Measurements from ENCODE around the gene RAB7A.
"Not testable (repeated sequence)": the region's sequence is repeated elsewhere in the genome, so short reads cannot be mapped to it uniquely, and the experiment has no call there.

RAB7A gene

GRCh38 chr3:128814060-128814459, 88.1 kb downstream of the RAB7A start:
- no peaks in the 10 kb centered on the region for H3K9me3 ChIP-seq (replicated peaks; ENCODE audit: low read length)
- no peak overlapping the region for H3K9ac ChIP-seq (ENCODE audit: low read depth, low read length)
- H3K4me1 ChIP-seq (ENCODE audit: control insufficient read depth, insufficient read depth, low read length) = no peaks in the 10 kb centered on the region
- no peak overlapping the region for H3K4me3 ChIP-seq (ENCODE audit: low read length)
- H3K4me2 ChIP-seq (ENCODE audit: low read length) = no peak overlapping the region
- H3K27me3 ChIP-seq (ENCODE audit: control insufficient read depth, insufficient read depth, low read length) = no peaks in the 10 kb centered on the region
- peaks cover 86% of the 10 kb centered on the region for H3K36me3 ChIP-seq (ENCODE audit: insufficient read depth, low read length)

- Histone ChIP-seq H3K36me3 (ENCODE audit: insufficient read depth, low read length) (peaks cover 84% of the 10 kb centered on the region), H3K27me3 (ENCODE audit: control insufficient read depth, insufficient read depth, low read length) (no peaks in the 10 kb centered on the region), H3K9me3 (replicated peaks; ENCODE audit: low read length) (no peaks in the 10 kb centered on the region), H3K4me2 (ENCODE audit: low read length) (no peak overlapping the region), H3K4me1 (ENCODE audit: control insufficient read depth, insufficient read depth, low read length) (no peaks in the 10 kb centered on the region), H3K9ac (ENCODE audit: low read depth, low read length) (no peak overlapping the region), H3K4me3 (ENCODE audit: low read length) (no peak overlapping the region)
Measured at GRCh38 chr3:128814519-128815317, 88.7 kb downstream of the RAB7A start.

GRCh38 chr3:128815318-128816064, 89.5 kb downstream of the RAB7A start:
- Histone ChIP-seq H3K36me3 (ENCODE audit: insufficient read depth, low read length) (peaks cover 79% of the 10 kb centered on the region), H3K4me3 (ENCODE audit: low read length) (no peak overlapping the region), H3K9me3 (replicated peaks; ENCODE audit: low read length) (no peaks in the 10 kb centered on the region), H3K4me1 (ENCODE audit: control insufficient read depth, insufficient read depth, low read length) (no peaks in the 10 kb centered on the region), H3K27me3 (ENCODE audit: control insufficient read depth, insufficient read depth, low read length) (no peaks in the 10 kb centered on the region), H3K9ac (ENCODE audit: low read depth, low read length) (no peak overlapping the region), H3K4me2 (ENCODE audit: low read length) (no peak overlapping the region)

GRCh38 chr3:128818186-128818787, 92.3 kb downstream of the RAB7A start:
- H3K4me3 ChIP-seq (ENCODE audit: low read length) = no peak overlapping the region
- no peak overlapping the region for H3K9ac ChIP-seq (ENCODE audit: low read depth, low read length)
- peaks cover 60% of the 10 kb centered on the region for H3K36me3 ChIP-seq (ENCODE audit: insufficient read depth, low read length)
- no peaks in the 10 kb centered on the region for H3K27me3 ChIP-seq (ENCODE audit: control insufficient read depth, insufficient read depth, low read length)
- H3K4me2 ChIP-seq (ENCODE audit: low read length) = no peak overlapping the region
- H3K9me3 ChIP-seq (replicated peaks; ENCODE audit: low read length) = no peaks in the 10 kb centered on the region
- H3K4me1 ChIP-seq (ENCODE audit: control insufficient read depth, insufficient read depth, low read length) = no peaks in the 10 kb centered on the region

DNA sequence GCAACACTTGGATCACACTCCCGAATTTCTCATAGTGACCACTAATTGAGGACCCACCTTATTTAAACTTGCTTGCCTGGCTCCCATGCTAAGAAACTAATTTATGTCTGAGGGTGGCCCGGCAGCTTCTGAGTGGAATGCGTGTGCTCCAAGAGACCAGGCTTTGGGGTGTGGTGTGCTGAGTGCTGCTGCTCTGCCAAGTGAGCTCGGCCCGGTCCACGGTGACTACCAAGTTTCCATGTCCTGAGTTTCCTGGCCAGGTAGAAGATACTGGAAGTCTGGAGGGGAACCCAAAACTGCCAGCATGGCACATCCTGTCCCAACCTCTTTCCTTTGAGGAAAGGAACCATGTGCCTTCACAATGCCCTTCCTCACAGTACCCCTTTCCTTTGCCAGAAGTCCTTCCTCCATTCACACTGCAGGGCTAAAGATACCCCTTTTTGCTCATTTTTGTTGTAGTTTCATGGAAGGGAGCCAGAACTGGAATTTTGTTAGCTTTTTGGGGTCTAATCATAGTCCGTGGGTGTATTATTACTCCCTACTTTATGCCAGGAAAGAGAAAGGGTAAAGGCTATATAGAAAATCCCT, 94.4 kb downstream of the RAB7A start:
- no peaks in the 10 kb centered on the region for H3K27me3 ChIP-seq (ENCODE audit: control insufficient read depth, insufficient read depth, low read length)
- no peaks in the 10 kb centered on the region for H3K4me1 ChIP-seq (ENCODE audit: control insufficient read depth, insufficient read depth, low read length)
- H3K9ac ChIP-seq (ENCODE audit: low read depth, low read length) = no peak overlapping the region
- H3K9me3 ChIP-seq (replicated peaks; ENCODE audit: low read length) = no peaks in the 10 kb centered on the region
- peaks cover 41% of the 10 kb centered on the region for H3K36me3 ChIP-seq (ENCODE audit: insufficient read depth, low read length)
- H3K4me2 ChIP-seq (ENCODE audit: low read length) = no peak overlapping the region
- H3K4me3 ChIP-seq (ENCODE audit: low read length) = no peak overlapping the region

DNA sequence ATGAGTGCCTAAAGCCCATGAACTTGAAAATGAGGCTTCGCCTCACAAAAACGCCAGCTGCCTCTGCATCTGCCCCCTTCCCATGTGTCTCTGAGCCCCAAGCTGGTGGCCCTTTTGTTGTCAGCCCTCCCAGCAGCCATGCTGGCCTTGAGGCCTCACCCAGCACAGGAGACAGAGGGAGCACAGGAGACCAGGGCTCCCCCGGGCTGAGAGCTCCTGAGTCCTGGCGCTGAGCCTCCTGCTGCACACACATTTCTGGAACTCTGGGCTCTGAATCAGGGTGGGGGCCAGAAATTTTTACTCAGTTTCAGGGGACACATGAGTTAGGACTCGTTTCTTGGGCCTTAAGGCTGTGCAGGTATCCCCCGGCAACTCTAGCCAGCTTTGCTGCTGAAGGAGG, 97.0 kb downstream of the RAB7A start:
- no peaks in the 10 kb centered on the region for H3K27me3 ChIP-seq (ENCODE audit: control insufficient read depth, insufficient read depth, low read length)
- no peak overlapping the region for H3K9ac ChIP-seq (ENCODE audit: low read depth, low read length)
- H3K4me3 ChIP-seq (ENCODE audit: low read length) = no peak overlapping the region
- H3K9me3 ChIP-seq (replicated peaks; ENCODE audit: low read length) = no peaks in the 10 kb centered on the region
- peaks cover 21% of the 10 kb centered on the region for H3K36me3 ChIP-seq (ENCODE audit: insufficient read depth, low read length)
- H3K4me1 ChIP-seq (ENCODE audit: control insufficient read depth, insufficient read depth, low read length) = no peaks in the 10 kb centered on the region
- H3K4me2 ChIP-seq (ENCODE audit: low read length) = no peak overlapping the region

DNA sequence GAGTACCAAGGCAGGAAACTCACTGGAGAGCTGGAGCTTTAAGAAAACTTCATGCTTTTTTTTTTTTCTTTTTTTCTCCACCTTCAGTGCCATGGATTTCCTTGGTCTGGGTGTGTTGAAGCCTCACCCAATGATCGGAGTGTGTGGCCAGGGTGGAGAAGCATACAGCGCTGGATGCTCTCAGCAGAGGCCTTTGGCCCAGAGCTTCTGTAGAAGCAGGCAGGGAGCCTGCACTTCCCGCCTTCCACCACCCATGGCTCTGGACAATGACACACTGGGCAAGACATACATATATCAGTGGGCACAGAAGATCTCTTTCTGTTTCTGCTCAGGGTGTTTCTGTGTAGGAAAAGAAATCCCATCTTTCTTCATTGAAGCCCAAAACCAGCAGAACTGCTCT, 97.6 kb downstream of the RAB7A start:
- Histone ChIP-seq H3K9me3 (replicated peaks; ENCODE audit: low read length) (no peaks in the 10 kb centered on the region), H3K4me3 (ENCODE audit: low read length) (no peak overlapping the region), H3K4me2 (ENCODE audit: low read length) (no peak overlapping the region), H3K4me1 (ENCODE audit: control insufficient read depth, insufficient read depth, low read length) (no peaks in the 10 kb centered on the region), H3K27me3 (ENCODE audit: control insufficient read depth, insufficient read depth, low read length) (no peaks in the 10 kb centered on the region), H3K36me3 (ENCODE audit: insufficient read depth, low read length) (peaks cover 15% of the 10 kb centered on the region), H3K9ac (ENCODE audit: low read depth, low read length) (no peak overlapping the region)

DNA sequence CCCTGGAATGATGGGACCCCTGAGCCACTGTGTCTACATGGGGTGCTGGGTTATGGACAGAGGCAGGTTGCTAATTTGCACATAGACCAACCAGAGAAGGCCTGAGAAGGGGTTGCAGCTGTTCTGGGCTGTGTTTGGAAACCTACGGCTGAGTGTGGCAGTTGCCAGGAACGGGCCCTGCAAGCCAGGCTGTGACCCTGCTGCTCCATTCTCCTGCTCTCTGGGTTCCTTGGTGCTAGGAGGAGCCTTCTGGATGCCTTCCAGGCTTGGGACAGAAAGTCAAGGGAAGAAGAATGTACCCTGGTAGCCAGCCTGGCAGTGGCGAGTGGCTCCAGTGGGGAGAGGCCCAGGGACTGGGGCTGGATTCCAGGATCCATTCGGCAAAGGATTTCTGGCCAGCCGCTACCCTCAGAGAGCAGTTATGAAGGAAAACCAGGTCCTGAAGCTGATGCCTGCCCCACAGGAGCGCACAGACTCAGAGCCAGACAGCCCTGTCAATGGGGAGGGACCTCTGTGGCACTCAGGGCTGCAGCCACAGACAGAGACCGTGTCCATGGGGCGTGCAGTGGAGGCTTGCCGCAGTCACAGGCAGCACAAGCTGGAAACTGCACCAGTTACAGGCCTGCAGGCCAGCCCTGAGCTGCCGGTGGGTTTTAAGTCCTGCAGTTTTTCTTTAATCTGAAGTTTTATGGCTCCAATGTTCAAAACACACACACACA, 98.3 kb downstream of the RAB7A start:
- Histone ChIP-seq H3K4me1 (ENCODE audit: control insufficient read depth, insufficient read depth, low read length) (no peaks in the 10 kb centered on the region), H3K27me3 (ENCODE audit: control insufficient read depth, insufficient read depth, low read length) (no peaks in the 10 kb centered on the region), H3K9me3 (replicated peaks; ENCODE audit: low read length) (no peaks in the 10 kb centered on the region), H3K4me3 (ENCODE audit: low read length) (no peak overlapping the region), H3K4me2 (ENCODE audit: low read length) (no peak overlapping the region), H3K36me3 (ENCODE audit: insufficient read depth, low read length) (peaks cover 8% of the 10 kb centered on the region), H3K9ac (ENCODE audit: low read depth, low read length) (no peak overlapping the region)

DNA sequence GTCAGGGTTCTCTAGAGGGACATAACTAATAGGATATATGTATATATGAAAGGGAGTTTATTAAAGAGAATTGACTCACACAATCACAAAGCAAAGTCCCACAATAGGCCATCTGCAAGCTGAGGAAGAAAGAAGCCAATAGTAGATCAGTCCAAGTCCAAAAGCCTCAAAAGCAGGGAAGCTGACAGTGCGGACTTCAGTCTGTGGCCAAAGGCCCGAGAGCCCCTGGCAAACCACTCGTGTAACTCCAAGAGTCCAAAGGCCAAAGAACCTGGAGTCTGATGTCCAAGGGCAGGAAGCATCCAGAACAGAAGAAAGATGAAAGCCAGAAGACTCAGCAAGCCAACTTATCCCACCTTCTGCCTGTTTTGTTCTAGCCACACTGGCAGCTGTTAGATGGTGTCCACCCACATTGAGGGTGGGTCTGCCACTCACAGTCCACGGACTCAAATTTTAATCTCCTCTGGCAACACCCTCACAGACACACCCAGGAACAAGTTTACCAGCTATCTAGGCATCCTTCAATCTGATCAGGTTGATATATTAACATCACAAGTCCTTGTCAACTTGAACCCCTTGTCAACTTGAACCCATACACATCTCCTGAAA, 99.2 kb downstream of the RAB7A start:
- no peak overlapping the region for H3K9ac ChIP-seq (ENCODE audit: low read depth, low read length)
- H3K27me3 ChIP-seq (ENCODE audit: control insufficient read depth, insufficient read depth, low read length) = no peaks in the 10 kb centered on the region
- no peak overlapping the region for H3K4me2 ChIP-seq (ENCODE audit: low read length)
- H3K36me3 ChIP-seq (ENCODE audit: insufficient read depth, low read length) = peaks cover 6% of the 10 kb centered on the region
- H3K4me3 ChIP-seq (ENCODE audit: low read length) = no peak overlapping the region
- H3K9me3 ChIP-seq (replicated peaks; ENCODE audit: low read length) = no peaks in the 10 kb centered on the region
- H3K4me1 ChIP-seq (ENCODE audit: control insufficient read depth, insufficient read depth, low read length) = no peaks in the 10 kb centered on the region

GRCh38 chr3:128829087-128829486, 103.1 kb downstream of the RAB7A start:
- not testable (repeated sequence) for H3K9ac ChIP-seq (ENCODE audit: low read depth, low read length); H3K9me3 ChIP-seq (replicated peaks; ENCODE audit: low read length); H3K27me3 ChIP-seq (ENCODE audit: control insufficient read depth, insufficient read depth, low read length); H3K4me3 ChIP-seq (ENCODE audit: low read length); H3K4me2 ChIP-seq (ENCODE audit: low read length); H3K36me3 ChIP-seq (ENCODE audit: insufficient read depth, low read length); H3K4me1 ChIP-seq (ENCODE audit: control insufficient read depth, insufficient read depth, low read length)
